Large intestine (tissue), 3 donors: ENCODE measurements around the gene UPF2. TPM values are rescaled to one million over a fixed set of nuclear protein-coding genes. Genes with fewer than 3 reads are reported as not detected.

ENCODE experiments used
- DNase-seq, 2 donors: peaks; one replicate each; pipeline versions ENCODE4 v3.0.0 to v3.0.0-alpha.2; 2013
- H3K27ac ChIP-seq: one replicate; pipeline ENCODE4 v1.5.1; 2013; ENCODE audit warnings: low read length
- H3K27me3 ChIP-seq: 2 replicates; pipeline ENCODE4 v1.6.1; 2013; ENCODE audit warnings: low read length; ENCODE audit not compliant: control insufficient read depth, insufficient read depth
- H3K36me3 ChIP-seq: 2 replicates; pipeline ENCODE4 v1.6.1; 2013; ENCODE audit warnings: low read length; ENCODE audit not compliant: control insufficient read depth, insufficient read depth
- H3K4me1 ChIP-seq: one replicate; pipeline ENCODE4 v1.6.1; 2013; ENCODE audit warnings: low read length; ENCODE audit not compliant: control insufficient read depth, insufficient read depth
- H3K4me3 ChIP-seq: one replicate; pipeline ENCODE4 v1.5.1; 2013; ENCODE audit warnings: low read length
- H3K9me3 ChIP-seq: one replicate; pipeline ENCODE4 v1.6.1; 2013; ENCODE audit warnings: mild to moderate bottlenecking, low read depth, low read length, moderate library complexity; ENCODE audit not compliant: control insufficient read depth
- WGBS: methylation state at CpG from one replicate; pipeline ENCODE4 v1.1.5; 2013; ENCODE audit warnings: low lambda C conversion rate; ENCODE audit not compliant: insufficient coverage; 5-methylcytosine and 5-hydroxymethylcytosine counted together
- polyA plus RNA-seq: library from polyadenylated mRNA; unstranded; fragments of 120-200 nt; gene quantifications from one replicate; pipeline ENCODE4 v1.2.1, GENCODE V29; 2013

The UPF2 gene
- polyA plus RNA-seq, 1 donor = 20.9 TPM

DNA sequence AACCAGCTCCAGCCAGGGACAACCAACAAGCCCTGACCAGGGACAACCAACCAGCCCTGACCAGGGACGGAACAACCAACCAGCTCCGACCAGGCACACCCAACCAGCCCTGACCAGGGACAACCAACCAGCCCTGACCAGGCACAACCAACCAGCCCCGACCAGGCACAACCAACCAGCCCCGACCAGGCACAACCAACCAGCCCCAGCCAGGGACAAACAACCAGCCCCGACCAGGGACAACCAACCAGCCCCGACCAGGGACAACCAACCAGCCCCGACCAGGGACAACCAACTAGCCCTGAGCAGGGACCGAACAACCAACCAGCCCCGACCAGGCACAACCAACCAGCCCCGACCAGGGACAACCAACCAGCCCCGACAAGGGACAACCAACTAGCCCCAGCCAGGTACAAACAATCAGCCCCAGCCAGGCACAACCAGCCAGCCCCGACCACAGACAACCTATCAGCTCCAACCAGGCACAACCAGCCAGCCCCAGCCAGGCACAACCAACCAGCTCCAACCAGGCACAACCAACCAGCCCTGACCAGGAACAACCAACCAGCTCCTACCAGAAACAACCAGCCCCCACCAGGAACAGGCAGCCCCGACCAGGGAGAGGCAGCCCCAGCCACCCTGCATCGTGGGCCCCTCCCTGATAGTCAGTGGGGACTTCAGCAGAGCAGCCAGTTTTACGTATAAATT is 163.1 kb downstream of the UPF2 start:
- DNase-seq = no peak
- H3K27ac ChIP-seq = no peak overlapping the region
- peaks cover 8% of the 10 kb centered on the region for H3K9me3 ChIP-seq
- H3K36me3 ChIP-seq = no peaks in the 10 kb centered on the region
- H3K4me1 ChIP-seq = peaks cover 60% of the 10 kb centered on the region
- H3K27me3 ChIP-seq = no peaks in the 10 kb centered on the region
- no peak overlapping the region for H3K4me3 ChIP-seq
- no CpG with 5 or more reads among the region's 15 CpGs for WGBS

DNA sequence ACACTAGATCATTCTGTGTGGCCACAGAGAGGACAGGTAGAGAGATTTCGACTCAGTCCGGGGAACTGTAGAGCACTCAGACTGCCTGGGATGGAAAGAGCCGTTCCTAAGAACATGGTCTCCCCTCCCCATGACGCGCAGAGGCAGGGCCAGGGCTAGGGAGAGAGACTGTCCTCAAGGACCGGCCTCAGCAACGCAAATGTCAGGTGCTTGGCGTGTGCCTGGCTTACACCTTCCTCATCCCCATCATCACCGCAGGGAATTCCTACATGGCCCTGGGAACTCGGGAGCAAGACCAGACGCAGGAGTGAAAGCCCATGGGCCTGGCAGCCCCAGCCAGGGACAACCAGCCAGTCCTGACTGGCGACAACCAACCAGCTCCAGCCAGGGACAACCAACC is 163.8 kb downstream of the UPF2 start:
- Histone ChIP-seq H3K9me3 (peaks cover 8% of the 10 kb centered on the region), H3K4me1 (peaks cover 63% of the 10 kb centered on the region), H3K27ac (no peak overlapping the region), H3K27me3 (no peaks in the 10 kb centered on the region), H3K4me3 (no peak overlapping the region), H3K36me3 (no peaks in the 10 kb centered on the region)
- no CpG with 5 or more reads among the region's 12 CpGs for WGBS
- no peak for DNase-seq

DNA sequence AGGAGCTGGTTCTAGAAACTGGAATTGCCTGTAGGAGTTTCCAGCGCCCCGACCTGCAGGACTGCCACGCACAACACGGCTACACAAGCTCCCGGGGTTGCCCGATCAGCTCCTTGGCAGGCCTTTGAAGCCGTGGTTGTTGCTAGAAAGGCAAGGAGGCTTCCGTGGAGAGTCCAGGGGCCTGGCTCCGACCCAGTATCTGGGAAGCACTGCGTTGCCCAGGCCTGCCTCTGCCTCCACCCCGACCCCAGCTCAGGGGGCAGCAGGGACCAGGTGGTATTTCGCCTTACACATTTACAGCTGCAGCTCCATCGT is 165.1 kb downstream of the UPF2 start:
- no peaks in the 10 kb centered on the region for H3K36me3 ChIP-seq
- no peak overlapping the region for H3K4me3 ChIP-seq
- no peaks in the 10 kb centered on the region for H3K27me3 ChIP-seq
- no peak for DNase-seq
- WGBS = no CpG with 5 or more reads among the region's 13 CpGs
- peaks cover 8% of the 10 kb centered on the region for H3K9me3 ChIP-seq
- H3K27ac ChIP-seq = peak overlapping the region; percentile 81
- H3K4me1 ChIP-seq = peaks cover 59% of the 10 kb centered on the region

DNA sequence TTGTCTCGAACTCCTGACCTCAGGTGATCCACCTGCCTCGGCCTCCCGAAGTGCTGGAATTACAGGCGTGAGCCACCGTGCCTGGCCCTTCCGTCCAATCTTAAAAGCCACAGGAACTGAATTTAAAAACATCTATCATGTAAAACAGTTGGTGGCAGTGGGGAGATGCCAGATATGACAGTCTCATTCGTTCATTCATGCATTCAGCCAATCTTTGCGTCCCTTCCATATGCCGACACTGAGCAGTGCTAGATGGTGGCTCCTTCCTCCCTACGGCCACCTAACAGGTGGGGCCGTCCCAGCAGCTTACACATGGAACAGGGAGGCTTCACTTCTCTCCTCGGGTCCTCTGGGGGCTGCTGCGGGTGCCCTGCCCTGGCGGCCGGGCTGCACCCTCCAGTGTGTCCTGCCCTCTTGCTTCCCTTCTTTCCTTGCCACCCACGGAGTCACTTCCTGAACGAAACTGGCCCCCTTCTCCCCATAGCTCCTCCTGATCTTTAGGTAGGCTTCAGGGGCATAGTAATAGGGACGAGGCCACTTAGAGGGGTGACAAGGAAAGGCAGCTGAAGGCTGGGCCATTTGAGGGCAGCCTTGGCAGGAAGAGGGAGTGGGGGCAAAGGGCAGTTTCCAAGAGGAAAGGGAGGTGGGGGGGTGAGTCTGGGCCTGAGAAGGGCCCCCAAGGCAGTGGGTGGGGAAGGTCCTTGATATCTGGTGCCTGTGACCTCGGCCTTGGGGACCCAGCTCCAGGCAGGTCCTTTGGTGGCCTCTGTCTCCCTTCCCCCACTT is 165.6 kb downstream of the UPF2 start:
- Histone ChIP-seq H3K4me3 (no peak overlapping the region), H3K27me3 (no peaks in the 10 kb centered on the region), H3K9me3 (peaks cover 8% of the 10 kb centered on the region), H3K36me3 (no peaks in the 10 kb centered on the region), H3K4me1 (peaks cover 56% of the 10 kb centered on the region), H3K27ac (peak overlapping the region; percentile 81)
- peak; percentile 76 to 85 for DNase-seq
- 90% methylated on average over 2 of the region's 19 CpGs for WGBS

DNA sequence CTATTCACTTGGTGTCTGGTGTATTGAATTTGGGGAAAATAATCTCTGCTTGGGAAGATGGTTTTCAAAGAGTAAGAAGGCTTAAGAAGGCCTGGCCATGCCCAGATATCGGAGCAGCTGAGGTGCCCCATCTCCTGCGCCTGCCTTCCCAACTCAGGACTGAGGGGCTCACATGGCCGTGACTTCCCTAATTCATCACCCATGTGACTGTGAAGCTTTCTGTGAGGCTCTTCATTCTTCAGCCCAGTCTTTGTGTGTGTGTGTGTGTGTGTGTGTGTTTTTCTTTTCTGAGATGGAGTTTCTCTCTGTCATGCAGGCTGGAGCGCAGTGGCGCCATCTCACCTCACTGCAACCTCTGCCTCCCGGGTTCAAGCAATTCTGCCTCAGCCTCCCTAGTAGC is 166.3 kb downstream of the UPF2 start:
- peak overlapping the region; percentile 81 for H3K27ac ChIP-seq
- no peak for DNase-seq
- H3K4me1 ChIP-seq = peaks cover 51% of the 10 kb centered on the region
- H3K9me3 ChIP-seq = peaks cover 8% of the 10 kb centered on the region
- whole genome bisulfite sequencing = no CpG with 5 or more reads among the region's 6 CpGs
- H3K36me3 ChIP-seq = no peaks in the 10 kb centered on the region
- H3K4me3 ChIP-seq = no peak overlapping the region
- H3K27me3 ChIP-seq = no peaks in the 10 kb centered on the region

GRCh38 chr10:11875494-11876281 is 166.9 kb downstream of the UPF2 start:
- H3K36me3 ChIP-seq = no peaks in the 10 kb centered on the region
- peak overlapping the region; percentile 81 for H3K27ac ChIP-seq
- DNase-seq = peak; percentile 90 to 93
- no peaks in the 10 kb centered on the region for H3K27me3 ChIP-seq
- peaks cover 8% of the 10 kb centered on the region for H3K9me3 ChIP-seq
- no CpG with 5 or more reads among the region's 17 CpGs for WGBS
- H3K4me3 ChIP-seq = no peak overlapping the region
- H3K4me1 ChIP-seq = peaks cover 50% of the 10 kb centered on the region

GRCh38 chr10:11874568-11875493 is 167.8 kb downstream of the UPF2 start:
- no peaks in the 10 kb centered on the region for H3K36me3 ChIP-seq
- no peak overlapping the region for H3K4me3 ChIP-seq
- peak; percentile 59 to 84 for DNase-seq
- peaks cover 8% of the 10 kb centered on the region for H3K9me3 ChIP-seq
- no peaks in the 10 kb centered on the region for H3K27me3 ChIP-seq
- H3K4me1 ChIP-seq = peaks cover 46% of the 10 kb centered on the region
- WGBS = no CpG with 5 or more reads among the region's 20 CpGs
- H3K27ac ChIP-seq = peak overlapping the region; percentile 81

- no peaks in the 10 kb centered on the region for H3K27me3 ChIP-seq
These were observed 171.1 kb downstream of the UPF2 start for GRCh38 chr10:11871466-11871865.

GRCh38 chr10:11870900-11871400 is 171.7 kb downstream of the UPF2 start:
- DNase-seq = no peak
- peaks cover 18% of the 10 kb centered on the region for H3K4me1 ChIP-seq
- H3K27ac ChIP-seq = no peak overlapping the region
- H3K27me3 ChIP-seq = no peaks in the 10 kb centered on the region
- 100% methylated on average over 1 of the region's 7 CpGs for WGBS
- H3K36me3 ChIP-seq = peaks cover 13% of the 10 kb centered on the region
- no peak overlapping the region for H3K4me3 ChIP-seq
- H3K9me3 ChIP-seq = no peaks in the 10 kb centered on the region

More at GRCh38 chr10:11871466-11871865, 171.1 kb downstream of the UPF2 start:
- H3K36me3 ChIP-seq = peaks cover 9% of the 10 kb centered on the region
- no peak overlapping the region for H3K27ac ChIP-seq
- WGBS = no CpG with 5 or more reads among the region's 9 CpGs
- H3K4me3 ChIP-seq = no peak overlapping the region
- H3K9me3 ChIP-seq = no peaks in the 10 kb centered on the region
- DNase-seq = no peak
- H3K4me1 ChIP-seq = peaks cover 23% of the 10 kb centered on the region
